A549 (cell line): ENCODE measurements around the gene NHSL1. TPM values are rescaled to one million over a fixed set of nuclear protein-coding genes. Genes with fewer than 3 reads are reported as not detected.

Experiments used
- ATAC-seq, 2 experiments: fragments of 200-7000 bp in 1 of 2; fragments of >200 bp in 1 of 2; cut with Nextera tagmentation in 1 of 2; cut with Tn5 transposase in 1 of 2; 3 replicates each; pipeline versions ENCODE4 v1.8.0 to v1.9.1; 2018 to 2020; ENCODE audit warnings: mild to moderate bottlenecking in 1 of 2, moderate library complexity in 1 of 2
- CTCF ChIA-PET: fragments of 300-600 bp; sonication (Branson Sonifier 250); formaldehyde crosslinking; extraction: SDS; loops from one replicate; lab custom pipeline; 2021; ENCODE audit warnings: antibody characterized with exemption, inconsistent platforms; lab: Yijun Ruan, JAX
- POLR2A ChIA-PET: fragments of 350-600 bp; formaldehyde crosslinking; extraction: SDS; loops from one replicate; lab custom pipeline; 2021; ENCODE audit warnings: antibody characterized with exemption, inconsistent platforms; lab: Yijun Ruan, JAX
- DNase-seq, 2 experiments: peaks; one replicate each; pipeline versions ENCODE4 v3.0.0 to v3.0.0-alpha.2; 2011 to 2016; ENCODE audit warnings: low read depth in 1 of 2, low spot score in 1 of 2
- FAIRE-seq: peaks from 2 replicates; lab custom pipeline; 2011; peaks lifted over from hg19 to GRCh38; lab: Jason Lieb, UNC
- H3K27ac ChIP-seq, 2 experiments: fragments of >200 bp; sonication (Bioruptor Twin); formaldehyde crosslinking; 3 replicates each; pipeline ENCODE4 v1.5.1; 2016 to 2017
- H3K4me1 ChIP-seq: fragments of >200 bp; sonication (Bioruptor Twin); formaldehyde crosslinking; 3 replicates; pipeline ENCODE4 v1.6.1; 2016
- H3K4me2 ChIP-seq: fragments of >200 bp; sonication (Bioruptor Twin); formaldehyde crosslinking; 3 replicates; pipeline ENCODE4 v1.6.1; 2016
- H3K4me3 ChIP-seq: fragments of >200 bp; sonication (Bioruptor Twin); formaldehyde crosslinking; 3 replicates; pipeline ENCODE4 v1.5.1; 2016
- H3K9me3 ChIP-seq: fragments of >200 bp; sonication (Bioruptor Twin); formaldehyde crosslinking; 3 replicates; pipeline ENCODE4 v1.6.1; 2016
- CBX8 ChIP-seq: fragments of 200-600 bp; sonication (generic); IDR thresholded peaks from 2 replicates; pipeline ENCODE4 v1.6.1; 2016
- CEBPB ChIP-seq, 2 experiments: fragments of >200 bp in 1 of 2; sonication (Bioruptor Twin) in 1 of 2; formaldehyde crosslinking in 1 of 2; IDR thresholded peaks; 2 replicates each; pipeline ENCODE4 v1.6.1; 2012 to 2016
- CHD4 ChIP-seq: fragments of 200-600 bp; sonication (generic); IDR thresholded peaks from 2 replicates; pipeline ENCODE4 v1.6.1; 2016; ENCODE audit warnings: antibody characterized with exemption, mild to moderate bottlenecking, borderline replicate concordance
- EHF ChIP-seq: fragments of 250-450 bp; sonication (Bioruptor Pico); IDR thresholded peaks from 2 replicates; pipeline ENCODE4 v1.5.0; 2020; ENCODE audit warnings: mild to moderate bottlenecking
- EHMT2 ChIP-seq: fragments of 200-600 bp; sonication (generic); IDR thresholded peaks from 2 replicates; pipeline ENCODE4 v1.6.1; 2016; ENCODE audit warnings: antibody characterized with exemption, low read depth, mild to moderate bottlenecking, moderate library complexity
- EP300 ChIP-seq, 2 experiments: fragments of >200 bp; sonication (Bioruptor Twin); formaldehyde crosslinking; IDR thresholded peaks; 2 replicates in 1 of 2; 3 replicates in 1 of 2; pipeline ENCODE4 v1.6.1; 2016 to 2017
- ESRRA ChIP-seq: fragments of 150-350 bp; IDR thresholded peaks from 2 replicates; pipeline ENCODE4 v1.6.1; 2014; ENCODE audit warnings: mild to moderate bottlenecking, low read length, borderline replicate concordance
- FOXS1 ChIP-seq: fragments of 250-450 bp; sonication (Bioruptor Pico); IDR thresholded peaks from 2 replicates; pipeline ENCODE4 v1.5.0; 2020; ENCODE audit warnings: mild to moderate bottlenecking, moderate library complexity
- HDAC2 ChIP-seq: fragments of 200-600 bp; sonication (generic); IDR thresholded peaks from 2 replicates; pipeline ENCODE4 v1.6.1; 2016
- HOXB5 ChIP-seq: fragments of 250-450 bp; sonication (Bioruptor Pico); IDR thresholded peaks from 2 replicates; pipeline ENCODE4 v1.5.0; 2020; ENCODE audit warnings: mild to moderate bottlenecking, moderate library complexity
- JUNB ChIP-seq: fragments of >200 bp; sonication (Bioruptor Twin); formaldehyde crosslinking; IDR thresholded peaks from 2 replicates; pipeline ENCODE4 v1.6.1; 2016
- KDM1A ChIP-seq: fragments of 200-600 bp; sonication (generic); IDR thresholded peaks from 2 replicates; pipeline ENCODE4 v1.6.1; 2016; ENCODE audit warnings: low read depth, mild to moderate bottlenecking
- MAFK ChIP-seq: fragments of 450-650 bp; IDR thresholded peaks from 2 replicates; pipeline ENCODE4 v1.6.1; 2014; ENCODE audit not compliant: partially characterized antibody
- NFE2L2 ChIP-seq: fragments of 150-350 bp; conservative IDR thresholded peaks from 2 replicates; pipeline ENCODE4 v1.6.1; 2014; ENCODE audit warnings: low read length
- NR3C1 ChIP-seq: fragments of >200 bp; sonication (Bioruptor Twin); formaldehyde crosslinking; IDR thresholded peaks from 3 replicates; pipeline ENCODE4 v1.6.1; 2017
- POLR2A ChIP-seq: IDR thresholded peaks from 2 replicates; pipeline ENCODE4 v1.6.1; 2012; ENCODE audit warnings: mild to moderate bottlenecking, low read length
- POLR2AphosphoS2 ChIP-seq: conservative IDR thresholded peaks from 2 replicates; pipeline ENCODE4 v1.6.1; 2012; ENCODE audit warnings: low read length, improper control_type of control experiment, inconsistent platforms
- RARB ChIP-seq: fragments of 250-450 bp; sonication (Bioruptor Pico); IDR thresholded peaks from 2 replicates; pipeline ENCODE4 v1.8.0; 2021; ENCODE audit warnings: mild to moderate bottlenecking, moderate library complexity
- RCOR1 ChIP-seq: fragments of 150-350 bp; IDR thresholded peaks from 2 replicates; pipeline ENCODE4 v1.6.1; 2014; ENCODE audit warnings: antibody characterized with exemption, low read length, low read depth
- RFX5 ChIP-seq: fragments of 450-650 bp; IDR thresholded peaks from 2 replicates; pipeline ENCODE4 v1.7.1; 2014; ENCODE audit warnings: antibody characterized with exemption, mild to moderate bottlenecking, moderate library complexity
- SMC3 ChIP-seq: fragments of >200 bp; sonication (Bioruptor Twin); formaldehyde crosslinking; IDR thresholded peaks from 3 replicates; pipeline ENCODE4 v1.6.1; 2018; ENCODE audit warnings: inconsistent platforms
- TFCP2L1 ChIP-seq: fragments of 250-450 bp; sonication (Bioruptor Pico); IDR thresholded peaks from 2 replicates; pipeline ENCODE4 v1.5.0; 2021; ENCODE audit warnings: mild to moderate bottlenecking
- TP53 ChIP-seq: fragments of 250-450 bp; sonication (Bioruptor Pico); IDR thresholded peaks from 2 replicates; pipeline ENCODE4 v1.5.0; 2021; ENCODE audit warnings: mild to moderate bottlenecking, moderate library complexity
- ZNF302 ChIP-seq: fragments of 250-450 bp; sonication (Bioruptor Pico); IDR thresholded peaks from 2 replicates; pipeline ENCODE4 v1.9.0; 2021; ENCODE audit warnings: inconsistent platforms, mild to moderate bottlenecking, moderate library complexity
- WGBS: methylation state at CpG from one replicate; pipeline ENCODE4 v1.1.6; 2017; ENCODE audit errors: missing lambda C conversion rate; 5-methylcytosine and 5-hydroxymethylcytosine counted together
- polyA plus RNA-seq, 4 experiments: library from polyadenylated mRNA; depleted of rRNA in 3 of 4; stranded (reverse); fragments of >200 nt; fragmentation: RNase III in 1 of 4; extraction: RNeasy Plus Mini Kit Qiagen cat#74134 plus additional on column Dnase treatment in 1 of 4; gene quantifications; 2 replicates in 3 of 4; 3 replicates in 1 of 4; pipeline ENCODE4 v1.2.3, GENCODE V29; 2011 to 2017
- TF ChIP-seq, protein P1 (sequence below): fragments of 250-450 bp; sonication (Bioruptor Pico); IDR thresholded peaks from 2 replicates; pipeline ENCODE4 v1.5.0; 2020; ENCODE audit warnings: low read depth, mild to moderate bottlenecking, moderate library complexity

NHSL1 gene
- polyA plus RNA-seq, 2 of the 4 experiments (the other 2 are of a cell fraction): 1.6 to 2.8 TPM

DNA sequence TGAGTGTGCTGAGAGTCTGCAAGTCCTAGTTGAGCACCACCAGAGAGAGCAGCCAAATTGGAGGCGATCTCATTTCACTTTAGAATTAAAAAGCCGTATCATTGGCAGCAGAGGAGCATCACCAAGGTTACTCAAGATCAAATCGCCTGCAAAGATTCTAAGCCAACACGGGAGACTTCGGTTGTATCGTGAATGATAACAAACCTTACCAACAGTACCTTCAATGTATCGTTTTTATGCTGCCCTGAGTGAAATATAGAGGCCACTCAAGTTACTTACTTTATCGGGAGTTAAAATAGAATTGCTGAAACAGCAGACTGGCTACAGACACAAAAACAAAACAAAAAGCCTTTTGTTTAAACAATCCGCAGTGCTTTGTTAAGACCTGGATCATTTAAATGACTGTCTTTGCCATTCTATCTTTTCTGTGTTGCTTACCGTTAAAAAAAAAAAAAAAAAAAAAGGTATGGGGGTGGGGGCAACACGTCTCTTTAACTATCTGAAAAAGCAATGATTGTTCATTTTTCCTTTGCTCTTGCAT lies 14.2 kb downstream of the NHSL1 start:
- FAIRE-seq (no peak), ATAC-seq (no peak)
- CTCF ChIA-PET: no interaction called here
- POLR2A ChIA-PET: no interaction called here
- TF ChIP-seq RFX5 (no peak), EHMT2 (no peak), EP300 (IDR thresholded peaks at IDR 0.05) (no peak), NFE2L2 (no peak), POLR2AphosphoS2 (no peak), HOXB5 (no peak), HDAC2 (no peak), ESRRA (no peak)
- TF ChIP-seq, protein P1, sequence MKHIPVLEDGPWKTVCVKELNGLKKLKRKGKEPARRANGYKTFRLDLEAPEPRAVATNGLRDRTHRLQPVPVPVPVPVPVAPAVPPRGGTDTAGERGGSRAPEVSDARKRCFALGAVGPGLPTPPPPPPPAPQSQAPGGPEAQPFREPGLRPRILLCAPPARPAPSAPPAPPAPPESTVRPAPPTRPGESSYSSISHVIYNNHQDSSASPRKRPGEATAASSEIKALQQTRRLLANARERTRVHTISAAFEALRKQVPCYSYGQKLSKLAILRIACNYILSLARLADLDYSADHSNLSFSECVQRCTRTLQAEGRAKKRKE (CRISPR knock-in tag): no peak
- TF ChIP-seq, all 56 proteins: peak for 0
- no peaks in the 10 kb centered on the region for H3K9me3 ChIP-seq
- H3K4me2 ChIP-seq: no peak overlapping the region
- WGBS: 88% methylated on average over 11 of the region's 11 CpGs
- DNase-seq: no peak
- no peak overlapping the region for H3K27ac ChIP-seq
- H3K4me3 ChIP-seq: no peak overlapping the region
- no peaks in the 10 kb centered on the region for H3K4me1 ChIP-seq

DNA sequence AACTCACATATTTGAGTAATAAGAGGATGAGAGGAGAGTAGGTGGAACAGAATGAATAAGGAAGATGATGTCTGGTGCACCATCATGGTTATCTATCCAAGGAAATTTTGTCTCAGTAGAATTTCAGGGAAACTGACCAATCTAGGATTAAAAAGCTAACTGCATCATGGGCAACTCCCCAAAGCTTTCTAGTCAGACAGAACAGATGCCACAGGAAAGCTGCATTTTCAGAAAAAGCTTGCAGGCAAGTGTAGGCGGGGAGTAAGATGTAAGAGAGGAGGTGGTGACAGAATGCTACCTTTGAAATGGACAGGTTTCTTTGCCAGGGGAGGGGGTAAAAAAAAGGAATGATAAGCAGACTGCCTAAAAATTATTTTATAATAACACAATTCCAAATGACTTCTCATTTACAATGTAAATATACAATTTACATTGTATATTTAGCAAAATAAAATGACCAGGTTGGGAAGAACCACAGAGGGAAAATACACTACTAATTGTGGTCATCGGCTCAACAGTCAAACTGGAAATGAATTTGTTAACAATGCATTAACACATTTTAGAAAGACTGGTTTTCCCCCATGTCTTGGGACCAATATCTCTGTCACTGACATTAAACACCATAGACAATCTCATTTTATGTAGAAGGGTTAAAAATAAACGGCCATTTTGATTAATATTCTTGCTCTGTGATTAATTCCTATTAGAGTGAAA lies 15.1 kb downstream of the NHSL1 start:
- DNase-seq: no peak
- TF ChIP-seq FOXS1 (no peak), CEBPB (IDR thresholded peaks at IDR 0.05) (no peak), MAFK (no peak), TP53 (CRISPR knock-in tag) (no peak), CBX8 (no peak), JUNB (no peak), SMC3 (no peak), RCOR1 (no peak), KDM1A (no peak), RARB (CRISPR knock-in tag) (no peak), POLR2A (no peak), NR3C1 (no peak), EHF (CRISPR knock-in tag) (no peak)
- CTCF ChIA-PET: no interaction called here
- 81% methylated on average over 3 of the region's 3 CpGs for WGBS
- POLR2A ChIA-PET: no interaction called here
- H3K9me3 ChIP-seq: no peaks in the 10 kb centered on the region
- FAIRE-seq: no peak
- ATAC-seq: no peak
- no peaks in the 10 kb centered on the region for H3K4me1 ChIP-seq
- H3K27ac ChIP-seq: no peak overlapping the region
- no peak overlapping the region for H3K4me3 ChIP-seq
- H3K4me2 ChIP-seq: no peak overlapping the region

DNA sequence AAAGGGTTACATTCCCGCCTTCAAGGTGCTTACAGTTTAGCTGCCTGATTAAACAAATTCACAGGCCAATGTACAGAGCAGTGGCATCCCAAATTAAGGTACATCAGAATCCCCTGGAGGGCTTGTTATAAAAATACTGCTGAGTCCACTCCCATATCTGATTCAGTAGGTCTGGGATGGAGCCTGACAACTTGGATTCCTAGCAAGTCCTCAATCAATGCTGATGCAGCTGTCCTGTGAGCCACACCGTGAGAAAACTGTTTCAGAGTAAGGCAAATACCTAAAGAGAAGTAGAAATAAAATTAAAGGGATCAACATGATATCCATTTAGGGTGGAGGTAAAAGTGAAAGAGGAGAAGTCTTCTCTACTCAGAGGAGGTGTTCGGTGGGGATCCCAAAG lies 16.5 kb downstream of the NHSL1 start:
- Histone ChIP-seq H3K27ac (no peak overlapping the region), H3K4me2 (no peak overlapping the region), H3K4me3 (no peak overlapping the region), H3K9me3 (no peaks in the 10 kb centered on the region), H3K4me1 (no peaks in the 10 kb centered on the region)
- ATAC-seq (no peak), DNase-seq (no peak), FAIRE-seq (no peak)
- ChIA-PET POLR2A (no interaction called here), CTCF (interaction anchor here (0.9 to 1.7 kb wide), 3 partner anchors 9 to 27 kb away, joined by 3 to 7 read pairs (median 3); no protein-coding TSS in a partner anchor)
- 92% methylated on average over 3 of the region's 3 CpGs for WGBS
- no peak for TF ChIP-seq SMC3
- TF ChIP-seq ZNF302 (CRISPR knock-in tag): no peak
- no peak for TF ChIP-seq TFCP2L1 (CRISPR knock-in tag)
- TF ChIP-seq CHD4: no peak
